ENCODE measurements around the gene APC2.
A peak's percentile ranks its signal among the peaks of the same experiment; 100 is the strongest.

The APC2 gene

GRCh38 chr19:1505991-1506881, 56.3 kb downstream of the APC2 start:
- no peaks in the 10 kb centered on the region for H3K36me3 Mint-ChIP-seq (ENCODE audit: low read depth)
- H3K4me1 Mint-ChIP-seq, result peaks cover 30% of the 10 kb centered on the region

DNA sequence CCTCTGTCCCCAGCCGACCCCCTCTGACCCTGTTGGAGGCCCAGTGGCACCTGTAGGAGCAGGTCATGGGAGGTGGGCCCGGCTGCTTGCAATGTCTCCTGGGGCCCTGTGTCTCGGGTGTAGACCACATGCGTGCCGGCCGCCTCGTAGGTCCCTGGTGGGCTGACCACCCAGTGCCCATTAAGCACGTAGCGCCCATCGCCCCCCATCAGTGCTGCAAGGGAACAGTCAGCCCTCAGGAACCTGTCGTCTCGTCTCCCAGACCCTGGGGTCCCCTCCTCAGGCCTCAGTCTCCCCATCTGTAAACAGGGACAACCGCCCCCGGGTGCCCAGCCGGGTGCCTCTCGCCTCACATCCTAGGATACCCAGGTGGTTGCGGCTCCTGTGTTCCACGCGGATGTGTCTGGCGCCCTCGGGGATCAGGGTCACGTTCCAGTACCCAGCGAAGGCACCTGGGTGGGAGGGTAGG, 57.3 kb downstream of the APC2 start:
- H3K27ac Mint-ChIP-seq, result peak overlapping the region; percentile 91 to 97 (median 94)
- TF ChIP-seq, protein P1, sequence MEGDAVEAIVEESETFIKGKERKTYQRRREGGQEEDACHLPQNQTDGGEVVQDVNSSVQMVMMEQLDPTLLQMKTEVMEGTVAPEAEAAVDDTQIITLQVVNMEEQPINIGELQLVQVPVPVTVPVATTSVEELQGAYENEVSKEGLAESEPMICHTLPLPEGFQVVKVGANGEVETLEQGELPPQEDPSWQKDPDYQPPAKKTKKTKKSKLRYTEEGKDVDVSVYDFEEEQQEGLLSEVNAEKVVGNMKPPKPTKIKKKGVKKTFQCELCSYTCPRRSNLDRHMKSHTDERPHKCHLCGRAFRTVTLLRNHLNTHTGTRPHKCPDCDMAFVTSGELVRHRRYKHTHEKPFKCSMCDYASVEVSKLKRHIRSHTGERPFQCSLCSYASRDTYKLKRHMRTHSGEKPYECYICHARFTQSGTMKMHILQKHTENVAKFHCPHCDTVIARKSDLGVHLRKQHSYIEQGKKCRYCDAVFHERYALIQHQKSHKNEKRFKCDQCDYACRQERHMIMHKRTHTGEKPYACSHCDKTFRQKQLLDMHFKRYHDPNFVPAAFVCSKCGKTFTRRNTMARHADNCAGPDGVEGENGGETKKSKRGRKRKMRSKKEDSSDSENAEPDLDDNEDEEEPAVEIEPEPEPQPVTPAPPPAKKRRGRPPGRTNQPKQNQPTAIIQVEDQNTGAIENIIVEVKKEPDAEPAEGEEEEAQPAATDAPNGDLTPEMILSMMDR (IDR thresholded peaks at IDR 0.05; ENCODE audit: unreplicated experiment in 3 of 3), result no peak
- H3K36me3 Mint-ChIP-seq (ENCODE audit: low read depth), result no peaks in the 10 kb centered on the region
- H3K4me3 Mint-ChIP-seq, result no peak overlapping the region
- peaks cover 31% of the 10 kb centered on the region for H3K4me1 Mint-ChIP-seq
- peaks cover 45% of the 10 kb centered on the region for H3K27me3 Mint-ChIP-seq (ENCODE audit: low read depth)
- no peaks in the 10 kb centered on the region for H3K9me3 Mint-ChIP-seq

More at GRCh38 chr19:1505991-1506881, 56.3 kb downstream of the APC2 start:
- peak overlapping the region in 1 of 3 experiments; percentile 12 for H3K4me3 Mint-ChIP-seq
- peaks cover 47% of the 10 kb centered on the region for H3K27me3 Mint-ChIP-seq (ENCODE audit: low read depth)
- peak overlapping the region in 1 of 3 experiments; percentile 51 for H3K27ac Mint-ChIP-seq
- TF ChIP-seq, protein P1 (IDR thresholded peaks at IDR 0.05; ENCODE audit: unreplicated experiment in 3 of 3), result no peak
- no peaks in the 10 kb centered on the region for H3K9me3 Mint-ChIP-seq

- Mint-ChIP-seq H3K27ac (peak overlapping the region; percentile 91 to 97 (median 94)), H3K36me3 (ENCODE audit: low read depth) (no peaks in the 10 kb centered on the region), H3K4me3 (peak overlapping the region; percentile 86 to 91 (median 87)), H3K9me3 (no peaks in the 10 kb centered on the region), H3K27me3 (ENCODE audit: low read depth) (peaks cover 44% of the 10 kb centered on the region), H3K4me1 (peaks cover 31% of the 10 kb centered on the region)
- TF ChIP-seq, protein P1 (IDR thresholded peaks at IDR 0.05; ENCODE audit: unreplicated experiment in 3 of 3), result no peak
Measured at GRCh38 chr19:1507763-1508506, 58.0 kb downstream of the APC2 start.

DNA sequence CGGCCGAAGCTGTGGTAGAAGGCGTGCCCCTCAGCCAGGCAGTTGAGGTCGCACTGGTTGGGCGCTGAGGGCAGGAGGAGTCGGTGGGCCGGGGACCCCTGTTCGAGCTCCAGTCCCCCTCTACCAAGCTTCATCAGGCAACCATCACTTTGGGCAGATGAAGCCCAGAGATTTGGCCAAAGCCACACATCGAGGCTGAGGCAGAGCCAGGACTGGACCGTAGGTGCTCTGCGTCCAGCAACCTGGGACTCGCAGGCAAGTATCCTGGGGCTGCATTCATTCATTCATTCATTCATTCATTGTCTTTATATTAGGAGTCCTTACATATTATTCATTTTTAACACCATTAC, 58.6 kb downstream of the APC2 start:
- TF ChIP-seq, protein P1 (IDR thresholded peaks at IDR 0.05; ENCODE audit: unreplicated experiment in 3 of 3), result no peak
- peaks cover 39% of the 10 kb centered on the region for H3K27me3 Mint-ChIP-seq (ENCODE audit: low read depth)
- H3K4me3 Mint-ChIP-seq, result peak overlapping the region; percentile 30 to 91 (median 58)
- peaks cover 31% of the 10 kb centered on the region for H3K4me1 Mint-ChIP-seq
- no peaks in the 10 kb centered on the region for H3K9me3 Mint-ChIP-seq
- peak overlapping the region in 1 of 3 experiments; percentile 14 for H3K27ac Mint-ChIP-seq
- H3K36me3 Mint-ChIP-seq (ENCODE audit: low read depth), result no peaks in the 10 kb centered on the region

GRCh38 chr19:1509602-1510441, 59.9 kb downstream of the APC2 start:
- peaks cover 26% of the 10 kb centered on the region for H3K4me1 Mint-ChIP-seq
- H3K4me3 Mint-ChIP-seq, result peak overlapping the region; percentile 37 to 65 (median 52)
- peaks cover 36% of the 10 kb centered on the region for H3K27me3 Mint-ChIP-seq (ENCODE audit: low read depth)
- H3K27ac Mint-ChIP-seq, result peak overlapping the region; percentile 65 to 89 (median 71)
- TF ChIP-seq, protein P1 (IDR thresholded peaks at IDR 0.05; ENCODE audit: unreplicated experiment in 3 of 3), result no peak
- H3K9me3 Mint-ChIP-seq, result no peaks in the 10 kb centered on the region
- no peaks in the 10 kb centered on the region for H3K36me3 Mint-ChIP-seq (ENCODE audit: low read depth)

Measured in nephron (organoid).